Naive B cell (primary cell): Measurements from ENCODE around the gene DNAJC10. TPM values are rescaled to one million over a fixed set of nuclear protein-coding genes. Genes with fewer than 3 reads are reported as not detected.
"Not testable (repeated sequence)": the region's sequence is repeated elsewhere in the genome, so short reads cannot be mapped to it uniquely, and the experiment has no call there.

Source experiments
- ATAC-seq, 2 donors: fragments of 150-1000 bp; cut with Tn5 transposase; 2 replicates each; pipeline ENCODE4 v1.10.0; 2021; ENCODE audit warnings: low read depth in 2 of 2, mild to moderate bottlenecking in 2 of 2, moderate library complexity in 2 of 2
- DNase-seq: peaks from one replicate; pipeline ENCODE4 v3.0.0; 2022
- H3K27ac Mint-ChIP-seq, 6 donors: one replicate each; pipeline ENCODE4 v1.8.0; 2020 to 2022; ENCODE audit warnings: mild to moderate bottlenecking in 6 of 6, mixed read lengths in 6 of 6, moderate library complexity in 5 of 6, inconsistent platforms in 2 of 6
- H3K27me3 Mint-ChIP-seq, 3 donors: one replicate each; pipeline ENCODE4 v1.8.0; 2021 to 2022; ENCODE audit warnings: mixed read lengths in 3 of 3, mild to moderate bottlenecking in 1 of 3
- H3K36me3 Mint-ChIP-seq, 2 donors: one replicate each; pipeline ENCODE4 v1.8.0; 2020 to 2022; ENCODE audit warnings: mixed read lengths in 2 of 2, inconsistent platforms in 1 of 2, mild to moderate bottlenecking in 1 of 2
- H3K4me1 Mint-ChIP-seq, 3 donors: one replicate each; pipeline ENCODE4 v1.8.0; 2020 to 2022; ENCODE audit warnings: mixed read lengths in 3 of 3, inconsistent platforms in 1 of 3, mild to moderate bottlenecking in 1 of 3, moderate library complexity in 1 of 3
- H3K4me3 Mint-ChIP-seq, 8 donors: one replicate each; pipeline ENCODE4 v1.8.0; 2020 to 2022; ENCODE audit warnings: mild to moderate bottlenecking in 8 of 8, mixed read lengths in 8 of 8, moderate library complexity in 8 of 8, inconsistent platforms in 2 of 8
- H3K9me3 Mint-ChIP-seq, 7 donors: one replicate each; pipeline ENCODE4 v1.8.0; 2020 to 2022; ENCODE audit warnings: mixed read lengths in 7 of 7, mild to moderate bottlenecking in 5 of 7, inconsistent platforms in 2 of 7, moderate library complexity in 1 of 7
- polyA plus RNA-seq, 6 donors: library from polyadenylated mRNA; unstranded; fragments of 300-500 nt; fragmentation: Illumina TruSeq; gene quantifications; one replicate each; pipeline ENCODE4 v1.2.3, GENCODE V29; 2021; ENCODE audit warnings: low read depth in 6 of 6

Gene DNAJC10
- polyA plus RNA-seq, 6 donors from 2014 or later, result 164 to 237 (median 213) TPM

DNA sequence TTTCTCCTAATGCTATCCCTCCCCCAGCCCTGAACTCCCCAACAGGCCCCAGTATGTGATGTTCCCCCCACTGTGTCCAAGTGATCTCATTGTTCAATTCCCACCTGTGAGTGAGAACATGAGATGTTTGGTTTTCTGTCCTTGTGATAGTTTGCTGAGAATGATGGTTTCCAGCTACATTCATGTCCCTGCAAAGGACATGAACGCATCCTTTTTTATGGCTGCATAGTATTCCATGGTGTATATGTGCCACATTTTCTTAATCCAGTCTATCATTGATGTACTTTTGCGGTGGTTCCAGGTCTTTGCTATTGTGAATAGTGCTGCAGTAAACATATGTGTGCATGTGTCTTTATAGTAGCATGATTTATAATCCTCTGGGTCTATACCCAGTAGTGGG, 52.9 kb downstream of the DNAJC10 start:
- peak overlapping the region in 1 of 6 donors; percentile 54 for H3K27ac Mint-ChIP-seq
- not testable (repeated sequence) for ATAC-seq, H3K27me3 Mint-ChIP-seq, H3K4me3 Mint-ChIP-seq, DNase-seq
- H3K9me3 Mint-ChIP-seq, result peaks cover 8 to 49% (median 41%) of the 10 kb centered on the region in 7 donors
- H3K4me1 Mint-ChIP-seq, result peaks cover 20 to 39% (median 27%) of the 10 kb centered on the region in 3 donors
- peaks cover 66 to 81% of the 10 kb centered on the region in 2 donors for H3K36me3 Mint-ChIP-seq

DNA sequence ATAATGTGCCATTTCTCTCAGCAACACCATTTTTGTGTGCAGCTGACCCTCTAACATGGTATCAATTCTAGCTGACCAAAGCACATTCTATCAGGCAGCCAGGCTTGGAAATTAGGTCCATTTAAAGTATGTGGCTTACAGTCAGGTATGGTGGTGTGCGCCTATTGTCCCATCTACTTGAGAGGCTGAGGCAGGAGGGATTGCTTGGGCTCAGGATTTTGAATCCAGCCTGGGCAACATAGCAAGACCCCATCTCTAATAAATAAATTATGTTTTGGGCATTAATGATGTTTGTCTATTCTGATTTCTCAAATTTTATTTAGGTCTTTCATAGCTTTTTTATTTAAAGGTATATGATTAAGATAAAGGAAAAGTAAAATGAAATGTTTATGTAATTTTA, 63.3 kb downstream of the DNAJC10 start:
- Mint-ChIP-seq H3K4me1 (peaks cover 0 to 5% (median 0%) of the 10 kb centered on the region in 3 donors), H3K36me3 (peaks cover 15 to 49% of the 10 kb centered on the region in 2 donors), H3K4me3 (no peak overlapping the region), H3K27ac (no peak overlapping the region), H3K9me3 (peaks cover 0 to 8% (median 5%) of the 10 kb centered on the region in 7 donors), H3K27me3 (no peaks in the 10 kb centered on the region)
- DNase-seq, result no peak
- ATAC-seq, result no peak

DNA sequence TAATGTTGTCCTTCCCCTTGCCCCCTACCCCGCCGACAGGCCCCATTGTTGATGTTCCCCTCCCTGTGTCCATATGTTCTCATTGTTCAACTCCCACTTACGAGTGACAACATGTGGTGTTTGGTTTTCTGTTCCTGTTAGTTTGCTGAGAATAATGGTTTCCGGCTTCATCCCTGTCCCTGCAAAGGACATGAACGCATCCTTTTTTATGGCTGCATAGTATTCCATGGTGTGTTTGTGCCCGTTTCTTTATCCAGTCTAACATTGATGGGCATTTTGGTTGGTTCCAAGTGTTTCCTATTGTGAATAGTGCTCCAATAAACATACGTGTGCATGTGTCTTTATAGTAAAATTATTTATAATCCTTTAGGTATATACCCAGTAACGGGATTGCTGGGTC, 65.0 kb downstream of the DNAJC10 start:
- not testable (repeated sequence) for ATAC-seq, H3K9me3 Mint-ChIP-seq

DNA sequence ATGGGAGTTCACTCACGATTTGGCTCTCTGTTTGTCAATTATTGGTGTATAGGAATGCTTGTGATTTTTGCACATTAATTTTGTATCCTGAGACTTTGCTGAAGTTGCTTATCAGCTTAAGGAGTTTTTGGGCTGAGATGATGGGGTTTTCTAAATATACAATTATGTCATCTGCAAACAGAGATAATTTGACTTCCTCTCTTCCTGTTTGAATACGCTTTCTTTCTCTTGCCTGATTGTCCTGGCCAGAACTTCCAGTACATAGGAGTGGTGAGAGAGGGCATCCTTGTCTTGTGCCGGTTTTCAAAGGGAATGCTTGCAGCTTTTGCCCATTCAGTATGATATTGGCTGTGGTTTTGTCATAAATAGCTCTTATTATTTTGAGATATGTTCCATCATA, 66.6 kb downstream of the DNAJC10 start:
- not testable (repeated sequence) for DNase-seq, H3K27me3 Mint-ChIP-seq, ATAC-seq, H3K9me3 Mint-ChIP-seq, H3K4me1 Mint-ChIP-seq, H3K4me3 Mint-ChIP-seq
- peaks cover 15 to 34% of the 10 kb centered on the region in 2 donors for H3K36me3 Mint-ChIP-seq
- H3K27ac Mint-ChIP-seq, result peak overlapping the region in 2 of 6 donors; percentile 11 to 52

More for the DNA sequence above, 65.0 kb downstream of the DNAJC10 start:
- H3K27me3 Mint-ChIP-seq, H3K4me3 Mint-ChIP-seq, DNase-seq, H3K4me1 Mint-ChIP-seq: not testable (repeated sequence)
- peaks cover 15 to 43% of the 10 kb centered on the region in 2 donors for H3K36me3 Mint-ChIP-seq
- H3K27ac Mint-ChIP-seq, result peak overlapping the region in 1 of 6 donors; percentile 21

DNA sequence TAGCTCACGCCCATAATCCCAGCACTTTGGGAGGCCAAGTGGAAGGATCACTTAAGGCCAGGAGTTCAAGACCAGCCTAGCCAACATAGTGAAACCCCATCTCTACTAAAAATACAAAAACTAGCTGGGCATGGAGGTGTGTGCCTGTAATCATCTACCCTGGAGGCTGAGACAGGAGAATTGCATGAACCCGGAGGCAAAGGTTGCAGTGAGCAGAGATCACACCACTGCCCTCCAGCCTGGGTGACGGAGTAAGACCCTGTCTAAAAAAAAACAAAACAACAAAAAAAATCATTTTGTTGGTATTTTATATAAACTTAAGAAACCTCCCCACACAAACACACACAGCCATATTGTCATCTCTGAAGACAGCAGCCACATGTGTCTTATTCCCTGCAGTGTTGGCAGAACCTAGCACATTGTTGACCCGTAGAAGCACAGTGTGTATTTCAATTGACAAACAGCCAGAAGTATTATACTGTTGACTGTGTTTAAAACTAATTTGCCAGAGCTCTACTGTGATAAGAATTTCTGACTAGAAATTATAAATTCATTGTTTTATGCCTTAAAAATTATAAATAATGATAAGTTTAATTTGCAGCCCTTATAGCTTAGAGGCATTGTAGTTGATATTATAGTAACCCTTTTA, 68.1 kb downstream of the DNAJC10 start:
- no peak overlapping the region for H3K4me3 Mint-ChIP-seq
- H3K9me3 Mint-ChIP-seq, result peaks cover 0 to 6% (median 5%) of the 10 kb centered on the region in 7 donors
- no peak for DNase-seq
- peaks cover 0 to 5% (median 0%) of the 10 kb centered on the region in 3 donors for H3K4me1 Mint-ChIP-seq
- peaks cover 15 to 19% of the 10 kb centered on the region in 2 donors for H3K36me3 Mint-ChIP-seq
- no peak overlapping the region for H3K27ac Mint-ChIP-seq
- ATAC-seq, result no peak
- H3K27me3 Mint-ChIP-seq, result no peaks in the 10 kb centered on the region

DNA sequence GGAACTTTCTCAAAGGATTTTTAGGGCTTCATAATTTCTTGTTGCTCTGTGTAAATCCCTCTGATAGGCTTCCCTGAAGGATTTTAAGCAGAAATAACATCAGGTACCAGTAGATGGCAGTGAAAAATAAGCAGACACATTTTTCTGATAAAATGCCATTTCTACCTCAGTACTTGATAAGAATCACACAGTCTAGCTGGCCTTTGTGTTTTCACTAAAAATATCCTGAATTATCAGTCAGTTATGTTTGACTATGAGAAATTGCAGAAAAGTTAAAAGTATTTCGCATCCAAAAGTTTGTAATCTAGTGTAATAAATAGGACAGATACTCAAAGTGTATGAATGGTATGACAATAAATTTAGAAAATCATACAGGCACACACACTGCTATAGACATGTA, 68.7 kb downstream of the DNAJC10 start:
- Mint-ChIP-seq H3K27ac (no peak overlapping the region), H3K9me3 (peaks cover 0 to 6% (median 5%) of the 10 kb centered on the region in 7 donors), H3K4me1 (peaks cover 0 to 5% (median 0%) of the 10 kb centered on the region in 3 donors), H3K36me3 (peaks cover 15 to 19% of the 10 kb centered on the region in 2 donors), H3K4me3 (no peak overlapping the region), H3K27me3 (no peaks in the 10 kb centered on the region)
- DNase-seq (no peak), ATAC-seq (no peak)

DNA sequence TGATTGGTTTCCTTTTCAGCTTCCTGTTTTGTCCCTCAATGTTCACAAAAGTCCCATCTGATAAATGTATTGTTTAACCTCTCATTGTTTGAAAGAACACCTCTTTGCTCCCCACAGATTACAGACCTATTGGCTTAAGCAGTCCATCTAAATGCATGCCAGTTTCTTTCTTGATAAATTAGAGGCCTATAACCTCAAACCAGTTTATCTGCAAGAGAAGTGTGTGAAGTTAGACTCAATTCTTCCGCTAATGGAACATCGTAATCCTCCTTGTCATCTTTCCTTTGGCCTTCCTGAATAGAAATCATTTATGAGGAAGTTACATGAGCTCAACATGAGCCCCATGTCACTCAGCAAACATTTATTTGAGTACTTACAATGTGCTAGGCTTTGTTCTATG, 76.4 kb downstream of the DNAJC10 start:
- H3K4me1 Mint-ChIP-seq, result peaks cover 0 to 5% (median 4%) of the 10 kb centered on the region in 3 donors
- H3K36me3 Mint-ChIP-seq, result no peaks in the 10 kb centered on the region
- H3K9me3 Mint-ChIP-seq, result peaks cover 0 to 1% (median 0%) of the 10 kb centered on the region in 7 donors
- DNase-seq (no peak), ATAC-seq (no peak)
- H3K4me3 Mint-ChIP-seq, result no peak overlapping the region
- H3K27ac Mint-ChIP-seq, result no peak overlapping the region
- peaks cover 0 to 10% (median 4%) of the 10 kb centered on the region in 3 donors for H3K27me3 Mint-ChIP-seq

DNA sequence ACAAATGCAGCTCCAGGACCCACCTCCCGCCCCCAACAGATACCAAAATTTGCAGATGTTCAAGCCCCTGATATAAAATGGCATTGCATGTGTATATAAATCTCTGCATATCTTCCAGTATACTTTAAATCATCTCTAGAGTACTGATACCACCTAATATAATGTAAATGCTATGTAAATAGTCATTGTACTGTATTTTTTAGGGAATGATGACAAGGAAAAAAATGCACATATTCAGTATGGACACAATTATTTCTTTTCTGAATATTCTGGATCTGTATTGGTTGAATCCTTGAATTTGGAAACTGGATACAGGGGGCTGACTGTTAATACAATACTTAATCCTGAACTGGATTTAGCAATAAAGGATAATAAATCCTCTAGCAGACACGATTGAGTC, 82.7 kb downstream of the DNAJC10 start:
- no peak overlapping the region for H3K27ac Mint-ChIP-seq
- H3K27me3 Mint-ChIP-seq, result peaks cover 26 to 36% (median 34%) of the 10 kb centered on the region in 3 donors
- no peaks in the 10 kb centered on the region for H3K36me3 Mint-ChIP-seq
- peaks cover 0 to 1% (median 0%) of the 10 kb centered on the region in 7 donors for H3K9me3 Mint-ChIP-seq
- ATAC-seq (no peak), DNase-seq (no peak)
- H3K4me1 Mint-ChIP-seq, result no peaks in the 10 kb centered on the region
- no peak overlapping the region for H3K4me3 Mint-ChIP-seq

DNA sequence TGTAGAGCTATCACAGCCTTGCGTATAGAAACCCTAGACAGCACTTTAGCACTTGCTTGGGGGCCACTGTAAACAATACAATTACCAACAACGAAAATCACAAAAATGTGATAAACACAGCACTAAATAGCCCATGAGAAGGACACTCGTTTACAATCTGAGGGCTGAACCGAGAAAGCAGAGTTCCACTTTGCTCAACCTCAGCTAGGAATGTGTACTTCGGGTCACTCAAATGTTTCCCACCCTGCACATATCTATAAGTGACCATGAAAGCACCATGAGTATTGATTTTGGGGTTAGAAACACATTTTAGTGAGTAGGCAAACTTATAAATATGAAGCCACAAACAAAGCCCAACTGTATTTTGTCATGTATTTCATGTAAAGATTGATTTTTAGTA, 88.1 kb downstream of the DNAJC10 start:
- DNase-seq (no peak), ATAC-seq (no peak)
- no peaks in the 10 kb centered on the region for H3K9me3 Mint-ChIP-seq
- H3K4me1 Mint-ChIP-seq, result no peaks in the 10 kb centered on the region
- H3K27ac Mint-ChIP-seq, result no peak overlapping the region
- H3K4me3 Mint-ChIP-seq, result no peak overlapping the region
- H3K27me3 Mint-ChIP-seq, result peaks cover 16 to 36% (median 26%) of the 10 kb centered on the region in 3 donors
- no peaks in the 10 kb centered on the region for H3K36me3 Mint-ChIP-seq

DNA sequence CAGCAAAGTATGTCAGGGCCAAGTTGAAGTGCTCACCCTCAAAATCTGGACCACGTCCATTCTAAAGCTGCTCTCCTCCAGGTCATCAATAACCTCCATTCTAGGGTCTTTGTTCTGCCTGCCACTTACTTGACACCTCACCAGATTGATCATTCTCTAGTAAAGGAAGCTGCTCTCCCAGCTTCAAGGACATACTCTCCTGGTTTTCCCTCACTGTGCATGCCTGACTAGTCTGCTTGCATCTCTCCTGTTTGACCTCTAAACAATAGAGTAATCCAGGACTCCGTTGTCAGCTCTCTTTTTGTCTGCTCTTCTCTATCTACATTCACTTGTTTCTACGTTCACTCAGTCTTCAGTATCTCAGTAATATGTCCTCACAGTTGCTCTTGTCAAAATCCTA, 91.3 kb downstream of the DNAJC10 start:
- no peak for DNase-seq
- ATAC-seq, result no peak
- Mint-ChIP-seq H3K27ac (no peak overlapping the region), H3K4me1 (no peaks in the 10 kb centered on the region), H3K9me3 (no peaks in the 10 kb centered on the region), H3K36me3 (no peaks in the 10 kb centered on the region), H3K27me3 (peaks cover 10 to 19% (median 12%) of the 10 kb centered on the region in 3 donors), H3K4me3 (no peak overlapping the region)

DNA sequence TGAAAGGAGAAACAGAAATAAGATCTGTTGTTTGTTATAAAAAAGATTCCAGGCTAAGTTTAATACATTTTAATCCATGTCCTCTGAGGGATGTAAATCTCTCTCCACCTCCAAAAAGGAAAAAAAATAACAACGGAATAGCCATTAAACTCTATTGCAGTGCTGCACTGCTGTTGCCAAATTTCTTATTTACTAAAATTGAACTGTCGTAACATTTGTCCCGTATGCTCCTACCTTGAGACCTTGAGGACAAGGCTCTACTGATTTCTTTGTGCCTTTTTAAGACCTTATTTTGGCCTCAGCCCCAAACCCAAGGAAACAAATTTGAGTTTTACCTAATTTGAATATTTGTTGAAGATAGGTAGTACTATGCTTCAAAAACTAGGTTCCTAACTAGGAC, 94.0 kb downstream of the DNAJC10 start:
- ATAC-seq (no peak), DNase-seq (no peak)
- Mint-ChIP-seq H3K27ac (no peak overlapping the region), H3K4me3 (no peak overlapping the region), H3K9me3 (no peaks in the 10 kb centered on the region), H3K36me3 (no peaks in the 10 kb centered on the region), H3K4me1 (no peaks in the 10 kb centered on the region), H3K27me3 (peaks cover 8 to 25% (median 10%) of the 10 kb centered on the region in 3 donors)

DNA sequence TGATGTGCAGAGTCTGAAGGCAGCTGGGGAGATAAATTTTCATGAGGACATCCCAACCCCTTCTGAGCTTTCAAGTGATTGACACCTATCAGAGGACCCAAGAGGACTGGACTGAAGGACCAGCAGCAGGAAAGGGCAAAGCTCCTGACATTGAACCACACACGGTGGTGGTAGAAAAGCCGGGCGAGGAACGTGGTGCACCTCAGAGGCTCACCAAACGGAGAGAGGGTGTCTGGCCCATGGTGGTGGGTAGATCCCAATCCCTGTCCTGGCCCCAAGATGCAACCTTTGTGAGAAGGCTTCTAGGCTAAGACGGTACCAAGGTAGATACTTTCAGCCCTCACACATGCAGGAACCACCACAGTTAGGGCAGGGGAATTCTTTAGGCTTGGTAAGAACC, 98.3 kb downstream of the DNAJC10 start:
- DNase-seq, result no peak
- Mint-ChIP-seq H3K9me3 (no peaks in the 10 kb centered on the region), H3K4me3 (no peak overlapping the region), H3K27me3 (peaks cover 8 to 31% (median 10%) of the 10 kb centered on the region in 3 donors), H3K36me3 (no peaks in the 10 kb centered on the region), H3K27ac (no peak overlapping the region), H3K4me1 (no peaks in the 10 kb centered on the region)
- ATAC-seq, result no peak

DNA sequence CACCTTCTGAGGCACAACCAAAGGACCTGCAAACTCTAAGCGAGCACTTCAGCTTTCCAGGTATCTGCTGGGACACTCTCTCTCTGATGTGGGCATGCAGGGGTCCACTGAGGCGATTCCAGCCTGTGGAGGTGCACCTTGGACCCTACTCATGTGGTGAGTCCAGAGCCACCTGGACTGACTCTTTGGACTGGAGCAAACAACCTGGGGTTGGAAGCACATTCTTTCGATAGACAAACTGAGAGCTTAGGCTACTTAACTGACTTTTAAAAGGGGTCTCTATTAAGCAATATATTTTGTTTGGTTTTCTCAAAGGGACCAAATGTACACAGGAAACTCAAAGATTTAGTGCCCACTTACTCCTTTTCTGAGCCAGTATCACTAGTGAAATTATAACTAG, 98.7 kb downstream of the DNAJC10 start:
- no peaks in the 10 kb centered on the region for H3K9me3 Mint-ChIP-seq
- no peak overlapping the region for H3K4me3 Mint-ChIP-seq
- ATAC-seq (no peak), DNase-seq (no peak)
- no peaks in the 10 kb centered on the region for H3K36me3 Mint-ChIP-seq
- no peaks in the 10 kb centered on the region for H3K4me1 Mint-ChIP-seq
- H3K27ac Mint-ChIP-seq, result no peak overlapping the region
- H3K27me3 Mint-ChIP-seq, result peaks cover 8 to 31% (median 13%) of the 10 kb centered on the region in 3 donors

DNA sequence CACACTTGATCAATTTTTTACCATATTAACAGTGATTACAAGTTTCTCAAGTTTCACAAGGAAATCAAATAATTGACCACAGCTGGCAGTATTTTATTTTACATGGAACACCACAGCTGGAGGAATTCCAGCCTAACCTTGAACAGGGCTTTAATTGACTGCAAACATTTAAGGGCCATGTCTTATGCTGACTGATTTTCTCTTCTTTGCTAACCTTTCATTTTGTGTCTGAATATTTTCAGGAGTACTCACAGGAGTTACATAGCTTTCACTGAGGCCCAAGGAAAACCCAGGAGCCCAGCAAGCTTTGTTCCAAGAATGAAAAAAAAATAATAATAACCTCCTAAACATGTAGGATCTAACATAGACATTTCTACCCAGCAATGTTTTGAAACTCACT, 100.8 kb downstream of the DNAJC10 start:
- DNase-seq (no peak), ATAC-seq (no peak)
- Mint-ChIP-seq H3K4me3 (no peak overlapping the region), H3K27ac (no peak overlapping the region), H3K9me3 (no peaks in the 10 kb centered on the region), H3K27me3 (peaks cover 8 to 24% (median 13%) of the 10 kb centered on the region in 3 donors), H3K36me3 (no peaks in the 10 kb centered on the region), H3K4me1 (no peaks in the 10 kb centered on the region)
